GM06990 (cell line): ENCODE data around the gene TM7SF3.

Source experiments
- DNase-seq: peaks from one replicate; pipeline ENCODE4 v3.0.0-alpha.2; 2011; ENCODE audit not compliant: insufficient read length; ENCODE audit errors: extremely low read depth
- H3K27me3 ChIP-seq: replicated peaks from 2 replicates; pipeline ENCODE4 v1.6.0; 2011; ENCODE audit warnings: low read length; ENCODE audit not compliant: control insufficient read depth, insufficient read depth
- H3K36me3 ChIP-seq: 2 replicates; pipeline ENCODE4 v1.5.1; 2011; ENCODE audit warnings: low read length; ENCODE audit not compliant: control insufficient read depth, insufficient read depth
- H3K4me3 ChIP-seq: replicated peaks from 2 replicates; pipeline ENCODE4 v1.5.1; 2011; ENCODE audit warnings: low read depth, mild to moderate bottlenecking, control low read depth, low read length
- CTCF ChIP-seq: IDR thresholded peaks from 2 replicates; pipeline ENCODE4 v1.5.1; 2011; ENCODE audit warnings: low read length, control low read depth, mild to moderate bottlenecking, inconsistent platforms; ENCODE audit not compliant: insufficient read depth, poor library complexity, severe bottlenecking

Gene TM7SF3

DNA sequence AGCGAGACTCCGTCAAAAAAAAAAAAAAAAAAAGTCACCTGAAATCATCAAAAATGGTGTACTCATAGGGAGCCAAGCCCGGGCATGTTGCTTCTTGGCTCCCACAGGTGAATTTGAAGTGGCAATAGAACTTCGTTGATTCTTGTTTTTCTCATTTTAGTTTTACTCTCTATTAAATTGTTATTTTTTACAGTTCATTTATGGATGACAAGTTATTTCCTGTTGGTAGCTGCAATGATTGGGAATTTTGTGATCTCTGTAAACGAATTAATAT is 1.3 kb downstream of the TM7SF3 start:
- no peak for DNase-seq
- no peak for TF ChIP-seq CTCF
- Histone ChIP-seq H3K36me3 (no peaks in the 10 kb centered on the region; the same call in 1 of the 2 replicates), H3K4me3 (peak overlapping the region; percentile 92), H3K27me3 (no peaks in the 10 kb centered on the region)

DNA sequence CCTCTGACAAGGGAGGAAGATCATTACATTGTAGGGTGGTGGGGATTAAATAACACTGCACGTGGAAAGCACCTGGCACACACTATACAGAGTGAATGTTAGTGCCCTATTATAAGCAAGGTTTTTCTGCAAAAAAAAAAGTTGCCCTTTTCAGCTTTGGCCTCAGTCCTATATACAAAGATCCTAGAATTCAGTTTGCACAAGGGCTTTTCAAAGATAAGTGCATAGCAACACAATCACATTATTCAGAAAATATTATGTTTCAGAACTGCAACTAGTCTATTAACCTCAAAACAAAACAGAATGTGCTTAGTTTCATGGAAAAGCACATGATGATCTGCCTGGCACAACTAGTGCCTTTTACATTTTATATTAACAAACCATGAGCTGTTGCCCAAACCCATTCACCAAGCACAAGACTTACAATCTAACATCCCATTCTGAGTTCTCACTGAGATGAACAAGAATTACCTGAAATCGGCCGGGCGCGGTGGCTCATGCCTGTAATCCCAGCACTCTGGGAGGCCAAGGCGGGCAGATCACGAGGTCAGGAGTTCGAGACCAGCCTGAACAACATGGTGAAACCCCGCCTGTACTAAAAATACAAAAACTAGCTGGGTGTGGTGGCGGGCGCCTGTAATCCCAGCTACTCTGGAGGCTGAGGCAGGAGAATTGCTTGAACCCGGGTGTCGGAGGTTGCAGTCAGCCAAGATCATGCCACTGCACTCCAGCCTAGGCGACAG is 1.8 kb downstream of the TM7SF3 start:
- no peak for TF ChIP-seq CTCF
- no peak for DNase-seq
- peak overlapping the region; percentile 92 for H3K4me3 ChIP-seq

GRCh38 chr12:27009881-27010301 is 4.3 kb downstream of the TM7SF3 start:
- no peaks in the 10 kb centered on the region; the same call in 1 of the 2 replicates for H3K36me3 ChIP-seq
- no peak overlapping the region for H3K4me3 ChIP-seq
- H3K27me3 ChIP-seq, result no peaks in the 10 kb centered on the region
- no peak for TF ChIP-seq CTCF
- DNase-seq, result no peak

More for the DNA sequence above, 1.8 kb downstream of the TM7SF3 start:
- Histone ChIP-seq H3K36me3 (no peaks in the 10 kb centered on the region; the same call in 1 of the 2 replicates), H3K27me3 (no peaks in the 10 kb centered on the region)

DNA sequence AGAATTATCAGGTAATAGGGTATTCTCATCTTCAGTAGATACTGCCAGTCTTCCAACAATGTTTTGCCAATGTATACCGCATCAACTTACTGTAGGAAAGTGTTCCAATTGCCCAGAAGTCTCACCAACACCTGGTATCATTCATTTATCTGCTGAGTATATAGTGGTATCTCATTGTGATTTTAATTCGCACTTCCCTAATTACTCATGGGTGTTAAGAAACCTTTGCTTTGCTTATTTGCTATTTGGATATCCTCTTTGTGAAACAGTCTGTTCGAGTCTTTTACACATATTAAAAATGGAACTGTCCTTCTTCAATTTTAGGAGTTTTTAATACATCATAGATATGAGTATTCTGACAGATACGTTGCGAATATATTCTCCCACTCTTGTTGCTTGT is 6.1 kb downstream of the TM7SF3 start:
- no peaks in the 10 kb centered on the region for H3K27me3 ChIP-seq
- H3K4me3 ChIP-seq, result no peak overlapping the region
- TF ChIP-seq CTCF, result no peak
- no peaks in the 10 kb centered on the region; the same call in 1 of the 2 replicates for H3K36me3 ChIP-seq
- DNase-seq, result no peak

DNA sequence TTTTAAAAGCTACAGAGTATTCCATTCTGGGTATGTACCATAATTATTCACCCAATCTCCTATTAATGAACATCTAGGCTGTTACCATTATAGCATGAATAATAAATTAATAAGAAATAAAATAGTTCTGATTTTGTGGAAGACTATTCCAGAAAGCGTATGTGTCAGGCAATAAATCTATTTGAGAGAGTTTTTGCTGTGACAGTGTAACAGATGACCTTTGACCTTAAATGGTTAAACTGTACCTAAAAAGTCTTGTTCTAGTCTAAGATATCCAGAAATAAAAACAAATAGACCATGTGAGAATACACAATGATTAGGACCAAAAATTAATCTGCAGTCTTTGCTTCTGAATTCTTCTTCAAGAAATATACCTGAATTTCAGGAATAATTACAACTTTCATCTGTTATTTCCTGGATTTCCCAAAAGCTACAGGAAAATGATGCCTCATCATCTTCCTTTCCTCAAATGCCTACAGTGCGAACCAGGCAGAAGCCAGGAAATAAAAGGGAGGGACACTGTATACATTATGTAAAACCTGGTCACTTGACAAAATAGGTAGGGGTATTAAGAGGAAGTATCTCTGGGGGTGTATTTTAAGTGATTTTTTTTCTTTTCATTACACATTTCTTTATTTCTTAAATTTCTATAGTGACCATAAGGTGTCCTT is 7.3 kb downstream of the TM7SF3 start:
- H3K27me3 ChIP-seq, result no peaks in the 10 kb centered on the region
- TF ChIP-seq CTCF, result no peak
- no peaks in the 10 kb centered on the region; the same call in 1 of the 2 replicates for H3K36me3 ChIP-seq
- no peak for DNase-seq
- H3K4me3 ChIP-seq, result no peak overlapping the region
